ENCODE results near the gene MT1B. TPM values are rescaled to one million over a fixed set of nuclear protein-coding genes. Genes with fewer than 3 reads are reported as not detected.

MT1B gene
- total RNA-seq, 4 donors from 2014 or later: not detected

GRCh38 chr16:56682703-56683397, 31.2 kb downstream of the MT1B start:
- whole genome bisulfite sequencing, 2 donors: 27 to 41% methylated on average over 8 of the region's 8 CpGs
- TF ChIP-seq EP300 (IDR thresholded peaks at IDR 0.05): no peak
- TF ChIP-seq POLR2A (IDR thresholded peaks at IDR 0.05): no peak
- TF ChIP-seq CTCF (IDR thresholded peaks at IDR 0.05): no peak
- H3K27me3 ChIP-seq: no peaks in the 10 kb centered on the region
- peaks cover 0 to 7% (median 0%) of the 10 kb centered on the region in 4 donors for H3K9me3 ChIP-seq
- peak overlapping the region; percentile 33 to 74 (median 58) for H3K4me3 ChIP-seq
- no peak for DNase-seq (ENCODE audit: low spot score in 2 of 2)
- peaks cover 0 to 16% (median 0%) of the 10 kb centered on the region in 3 donors for H3K36me3 ChIP-seq
- peaks cover 0 to 33% (median 5%) of the 10 kb centered on the region in 4 donors for H3K4me1 ChIP-seq
- peak overlapping the region; percentile 6 to 87 (median 78) for H3K27ac ChIP-seq

- Histone ChIP-seq H3K27me3 (no peaks in the 10 kb centered on the region), H3K4me3 (peak overlapping the region; percentile 33 to 74 (median 58)), H3K36me3 (peaks cover 0 to 16% (median 0%) of the 10 kb centered on the region in 3 donors), H3K27ac (peak overlapping the region in 2 of 4 donors; percentile 79 to 87), H3K9me3 (peaks cover 0 to 7% (median 0%) of the 10 kb centered on the region in 4 donors), H3K4me1 (peaks cover 0 to 33% (median 5%) of the 10 kb centered on the region in 4 donors)
- DNase-seq (ENCODE audit: low spot score in 2 of 2): no peak
- 58 to 65% methylated on average over 5 of the region's 5 CpGs for WGBS, 2 donors
- TF ChIP-seq CTCF (IDR thresholded peaks at IDR 0.05): no peak
- TF ChIP-seq EP300 (IDR thresholded peaks at IDR 0.05): no peak
- no peak for TF ChIP-seq POLR2A (IDR thresholded peaks at IDR 0.05)
Measured at GRCh38 chr16:56683424-56684172, 31.9 kb downstream of the MT1B start.

GRCh38 chr16:56684256-56684925, 32.7 kb downstream of the MT1B start:
- Histone ChIP-seq H3K9me3 (peaks cover 0 to 7% (median 0%) of the 10 kb centered on the region in 4 donors), H3K4me1 (peaks cover 0 to 33% (median 5%) of the 10 kb centered on the region in 4 donors), H3K27me3 (no peaks in the 10 kb centered on the region), H3K27ac (peak overlapping the region in 2 of 4 donors; percentile 21 to 79), H3K4me3 (peak overlapping the region; percentile 16 to 74 (median 44)), H3K36me3 (peaks cover 0 to 16% (median 0%) of the 10 kb centered on the region in 3 donors)
- no peak for DNase-seq (ENCODE audit: low spot score in 2 of 2)
- WGBS, 2 donors: 38 to 50% methylated on average over 4 of the region's 4 CpGs
- TF ChIP-seq EP300 (IDR thresholded peaks at IDR 0.05): peak in 1 of 2 donors; percentile 30
- TF ChIP-seq CTCF (IDR thresholded peaks at IDR 0.05): no peak

GRCh38 chr16:56684926-56685590, 33.4 kb downstream of the MT1B start:
- peak in 1 of 2 donors; percentile 47 for TF ChIP-seq EP300 (IDR thresholded peaks at IDR 0.05)
- no peak for TF ChIP-seq CTCF (IDR thresholded peaks at IDR 0.05)
- H3K27ac ChIP-seq: peak overlapping the region in 2 of 4 donors; percentile 21 to 53
- H3K4me1 ChIP-seq: peaks cover 0 to 33% (median 5%) of the 10 kb centered on the region in 4 donors
- 79 to 80% methylated on average over 4 of the region's 4 CpGs for WGBS, 2 donors
- H3K27me3 ChIP-seq: no peaks in the 10 kb centered on the region
- DNase-seq (ENCODE audit: low spot score in 2 of 2): no peak
- peak overlapping the region in 2 of 4 donors; percentile 16 to 74 for H3K4me3 ChIP-seq
- H3K9me3 ChIP-seq: peaks cover 0 to 7% (median 0%) of the 10 kb centered on the region in 4 donors
- H3K36me3 ChIP-seq: peaks cover 0 to 16% (median 0%) of the 10 kb centered on the region in 3 donors
